H1 (cell line): ENCODE results near the gene TRIM7. TPM values are rescaled to one million over a fixed set of nuclear protein-coding genes. Genes with fewer than 3 reads are reported as not detected.
A peak's percentile ranks its signal among the peaks of the same experiment; 100 is the strongest.

Experiments used
- CTCF ChIA-PET: fragments of 300-600 bp; sonication (Branson Sonifier 250); formaldehyde crosslinking; loops from one replicate; lab custom pipeline; 2021; ENCODE audit not compliant: partially characterized antibody; lab: Charles Lee
- POLR2A ChIA-PET: fragments of 300-600 bp; sonication (Branson Sonifier 250); formaldehyde crosslinking; loops from one replicate; lab custom pipeline; 2021; ENCODE audit warnings: inconsistent platforms; ENCODE audit not compliant: partially characterized antibody; lab: Charles Lee
- DNase-seq, 2 experiments: peaks; one replicate each; pipeline versions ENCODE4 v3.0.0 to v3.0.0-alpha.2; 2010 to 2022; ENCODE audit warnings: low spot score in 2 of 2, low read depth in 1 of 2, mixed read lengths in 1 of 2
- FAIRE-seq: peaks from 2 replicates; lab custom pipeline; 2011; peaks lifted over from hg19 to GRCh38; lab: Jason Lieb, UNC
- H2AFZ ChIP-seq: 2 replicates; pipeline ENCODE4 v1.8.1; 2012; ENCODE audit warnings: low read length, inconsistent platforms
- H2AK5ac ChIP-seq: 2 replicates; pipeline ENCODE4 v1.6.1; 2013; ENCODE audit warnings: low read depth, low read length
- H2BK120ac ChIP-seq: replicated peaks from 2 replicates; pipeline ENCODE3; 2013; ENCODE audit warnings: low read depth, low read length, inconsistent platforms
- H2BK12ac ChIP-seq: 2 replicates; pipeline ENCODE4 v1.6.1; 2013; ENCODE audit warnings: low read depth, low read length
- H2BK15ac ChIP-seq: 2 replicates; pipeline ENCODE4 v1.6.1; 2013; ENCODE audit warnings: low read length
- H2BK20ac ChIP-seq: 2 replicates; pipeline ENCODE4 v1.6.1; 2013; ENCODE audit warnings: low read length
- H2BK5ac ChIP-seq: 2 replicates; pipeline ENCODE4 v1.6.1; 2013; ENCODE audit warnings: low read depth, low read length
- H3K14ac ChIP-seq: 2 replicates; pipeline ENCODE4 v1.6.1; 2013; ENCODE audit warnings: inconsistent platforms; ENCODE audit not compliant: insufficient read length
- H3K18ac ChIP-seq: 2 replicates; pipeline ENCODE4 v1.6.1; 2013; ENCODE audit warnings: low read length; ENCODE audit errors: extremely low read depth
- H3K23ac ChIP-seq: 2 replicates; pipeline ENCODE4 v1.6.1; 2013; ENCODE audit warnings: inconsistent platforms; ENCODE audit not compliant: insufficient read length
- H3K23me2 ChIP-seq: 2 replicates; pipeline ENCODE4 v1.6.1; 2013; ENCODE audit warnings: low read depth, low read length
- H3K27ac ChIP-seq: 2 replicates; pipeline ENCODE4 v1.6.1; 2011; ENCODE audit warnings: low read depth, low read length, inconsistent platforms
- H3K27me3 ChIP-seq, 4 experiments: replicated peaks in 1 of 4; 1 replicate in 1 of 4; 2 replicates in 3 of 4; pipeline versions ENCODE4 v1.6.1 to v1.8.1; 2011 to 2013; ENCODE audit warnings: low read length in 3 of 4, mild to moderate bottlenecking in 3 of 4, inconsistent platforms in 2 of 4, mixed read lengths in 2 of 4, moderate library complexity in 1 of 4; ENCODE audit not compliant: control insufficient read depth in 3 of 4, insufficient read depth in 3 of 4; ENCODE audit errors: extremely low read depth in 1 of 4
- H3K36me3 ChIP-seq, 4 experiments: 2 replicates each; pipeline versions ENCODE4 v1.6.1 to v1.8.1; 2011 to 2013; ENCODE audit warnings: mild to moderate bottlenecking in 4 of 4, low read length in 3 of 4, moderate library complexity in 2 of 4, control low read depth in 1 of 4, inconsistent platforms in 1 of 4; ENCODE audit not compliant: insufficient read depth in 4 of 4, control insufficient read depth in 2 of 4
- H3K4ac ChIP-seq: replicated peaks from 2 replicates; pipeline ENCODE3; 2013; ENCODE audit warnings: low read length, low read depth, mixed read lengths, inconsistent platforms; ENCODE audit not compliant: insufficient read length
- H3K4me1 ChIP-seq, 4 experiments: replicated peaks in 1 of 4; 1 replicate in 1 of 4; 2 replicates in 3 of 4; pipeline versions ENCODE4 v1.6.1 to v1.8.1; 2011 to 2013; ENCODE audit warnings: low read length in 3 of 4, inconsistent platforms in 2 of 4, mixed read lengths in 1 of 4; ENCODE audit not compliant: insufficient read depth in 4 of 4, control insufficient read depth in 3 of 4
- H3K4me2 ChIP-seq, 2 experiments: 2 replicates each; pipeline versions ENCODE4 v1.6.1 to v1.8.1; 2011 to 2013; ENCODE audit warnings: low read depth in 2 of 2, low read length in 2 of 2, control low read depth in 1 of 2, inconsistent platforms in 1 of 2, mild to moderate bottlenecking in 1 of 2; ENCODE audit not compliant: insufficient read depth in 1 of 2
- H3K4me3 ChIP-seq, 4 experiments: fragments of 200-600, 300-600 bp in 1 of 4; sonication (generic), shearing (Covaris generic), sonication (Bioruptor Twin) in 1 of 4; 2 replicates each; pipeline versions ENCODE4 v1.5.1 to v1.8.1; 2011 to 2016; ENCODE audit warnings: low read length in 4 of 4, low read depth in 3 of 4, control low read depth in 2 of 4, inconsistent platforms in 2 of 4, mild to moderate bottlenecking in 2 of 4, mixed read lengths in 1 of 4, moderate library complexity in 1 of 4; ENCODE audit not compliant: insufficient read depth in 2 of 4; ENCODE audit errors: extremely low read depth in 1 of 4
- H3K56ac ChIP-seq: replicated peaks from 2 replicates; pipeline ENCODE3; 2013; ENCODE audit warnings: low read depth, mild to moderate bottlenecking, mixed read lengths, low read length, inconsistent platforms; ENCODE audit not compliant: insufficient read length
- H3K79me1 ChIP-seq: 2 replicates; pipeline ENCODE4 v1.6.1; 2013; ENCODE audit warnings: low read depth, low read length, control low read depth
- H3K79me2 ChIP-seq, 2 experiments: 2 replicates each; pipeline versions ENCODE4 v1.6.1 to v1.8.1; 2012 to 2013; ENCODE audit warnings: low read length in 2 of 2, mild to moderate bottlenecking in 2 of 2, inconsistent platforms in 1 of 2; ENCODE audit not compliant: insufficient read depth in 2 of 2, control insufficient read depth in 1 of 2
- H3K9ac ChIP-seq, 4 experiments: replicated peaks in 1 of 4; 1 replicate in 1 of 4; 2 replicates in 3 of 4; pipeline versions ENCODE4 v1.6.1 to v1.8.1; 2011 to 2013; ENCODE audit warnings: low read depth in 3 of 4, low read length in 3 of 4, control low read depth in 2 of 4, mild to moderate bottlenecking in 2 of 4, moderate library complexity in 2 of 4, inconsistent platforms in 1 of 4; ENCODE audit errors: extremely low read depth in 1 of 4
- H3K9me3 ChIP-seq, 2 experiments: 2 replicates each; pipeline versions ENCODE4 v1.6.1 to v1.8.1; 2012 to 2013; ENCODE audit warnings: mild to moderate bottlenecking in 2 of 2, moderate library complexity in 2 of 2, control low read depth in 1 of 2, inconsistent platforms in 1 of 2, low read depth in 1 of 2, low read length in 1 of 2, mixed read lengths in 1 of 2; ENCODE audit not compliant: insufficient read depth in 2 of 2
- H4K20me1 ChIP-seq, 2 experiments: replicated peaks in 1 of 2; 2 replicates each; pipeline versions ENCODE3 to v1.8.1; 2011 to 2013; ENCODE audit warnings: inconsistent platforms in 2 of 2, low read length in 2 of 2, mild to moderate bottlenecking in 1 of 2; ENCODE audit not compliant: insufficient read depth in 2 of 2, control insufficient read depth in 1 of 2
- H4K5ac ChIP-seq: 2 replicates; pipeline ENCODE4 v1.6.1; 2013; ENCODE audit warnings: low read length, low read depth, mixed read lengths, inconsistent platforms; ENCODE audit not compliant: insufficient read length
- H4K8ac ChIP-seq: 2 replicates; pipeline ENCODE4 v1.8.0; 2013; ENCODE audit warnings: mild to moderate bottlenecking, moderate library complexity, low read length, inconsistent platforms; ENCODE audit not compliant: insufficient read depth; ENCODE audit errors: extremely low read depth
- H4K91ac ChIP-seq: replicated peaks from 2 replicates; pipeline ENCODE3; 2013; ENCODE audit warnings: low read length, mixed read lengths, inconsistent platforms; ENCODE audit not compliant: insufficient read length
- EGR1 ChIP-seq: IDR thresholded peaks from 2 replicates; pipeline ENCODE4 v1.6.1; 2011; ENCODE audit warnings: low read depth, low read length, borderline replicate concordance
- EP300 ChIP-seq, 2 experiments: IDR thresholded peaks; 1 replicate in 1 of 2; 2 replicates in 1 of 2; pipeline ENCODE4 v1.6.1; 2011 to 2012; ENCODE audit warnings: low read depth in 2 of 2, low read length in 2 of 2, mild to moderate bottlenecking in 2 of 2, borderline replicate concordance in 1 of 2, inconsistent platforms in 1 of 2, moderate library complexity in 1 of 2
- HDAC2 ChIP-seq, 2 experiments: fragments of 300-600 bp in 1 of 2; sonication (generic) in 1 of 2; IDR thresholded peaks; 2 replicates each; pipeline ENCODE4 v1.6.1; 2011 to 2012; ENCODE audit warnings: low read depth in 2 of 2, low read length in 2 of 2, mild to moderate bottlenecking in 2 of 2, moderate library complexity in 2 of 2, borderline replicate concordance in 1 of 2, inconsistent platforms in 1 of 2
- POLR2A ChIP-seq, 2 experiments: IDR thresholded peaks; 1 replicate in 1 of 2; 2 replicates in 1 of 2; pipeline ENCODE4 v1.6.1; 2011; ENCODE audit warnings: low read depth in 2 of 2, low read length in 2 of 2, mild to moderate bottlenecking in 2 of 2; ENCODE audit errors: control extremely low read depth in 1 of 2
- RNF2 ChIP-seq: fragments of 200-900, 300-1000 bp; sonication (generic); IDR thresholded peaks from 2 replicates; pipeline ENCODE4 v1.7.1; 2016; ENCODE audit warnings: borderline replicate concordance, low read depth, mild to moderate bottlenecking, antibody characterized with exemption, low read length; ENCODE audit not compliant: poor library complexity, severe bottlenecking; ENCODE audit errors: missing control alignments
- SIN3A ChIP-seq, 2 experiments: IDR thresholded peaks in 1 of 2; conservative IDR thresholded peaks in 1 of 2; 2 replicates each; pipeline ENCODE4 v1.6.1; 2011 to 2012; ENCODE audit warnings: low read length in 2 of 2, improper control_type of control experiment in 1 of 2, low read depth in 1 of 2, mild to moderate bottlenecking in 1 of 2
- TCF12 ChIP-seq: IDR thresholded peaks from 2 replicates; pipeline ENCODE4 v1.6.1; 2011; ENCODE audit warnings: low read depth, mild to moderate bottlenecking, low read length
- WGBS, 2 experiments: shearing (Covaris generic) in 1 of 2; methylation state at CpG; one replicate each; pipeline versions ENCODE4 v1.1.6 to v1.1.7; 2013 to 2015; ENCODE audit warnings: low lambda C conversion rate in 2 of 2, mixed read lengths in 2 of 2, inconsistent platforms in 1 of 2, low coverage in 1 of 2, missing lambda C conversion rate in 1 of 2; ENCODE audit not compliant: insufficient replicate concordance in 2 of 2, insufficient coverage in 1 of 2, insufficient read length in 1 of 2; ENCODE audit errors: extremely low coverage in 1 of 2, missing lambda C conversion rate in 1 of 2; 5-methylcytosine and 5-hydroxymethylcytosine counted together
- polyA plus RNA-seq, 7 experiments: library from polyadenylated mRNA; depleted of rRNA in 3 of 7; stranded (reverse) in 5 of 7; unstranded in 2 of 7; fragments of >200 nt in 5 of 7; fragments of 200-250 nt in 2 of 7; gene quantifications; 1 replicate in 5 of 7; 2 replicates in 1 of 7; 4 replicates in 1 of 7; pipeline versions ENCODE4 v1.2.1 to v1.2.3, GENCODE V29; 2011 to 2013; ENCODE audit warnings: missing spikeins in 2 of 7, mixed read lengths in 2 of 7
- total RNA-seq: library from RNA; stranded (reverse); fragmentation: NEBNext Ultra II Directional; extraction: Animal tissue kit (Norgen Biotek cat#: 25700); gene quantifications from 2 replicates; pipeline ENCODE4 v1.2.1, GENCODE V29; 2021
- TF ChIP-seq, protein P1 (sequence below): IDR thresholded peaks from 2 replicates; pipeline ENCODE4 v1.6.1; 2011; ENCODE audit warnings: low read depth, mild to moderate bottlenecking, low read length; ENCODE audit not compliant: insufficient read depth

TRIM7 gene
- total and polyA plus RNA-seq, 2 of the 8 experiments (the other 6 are each of a cell fraction or from before 2014, with no cell fraction given), result 0.36 to 0.47 TPM

DNA sequence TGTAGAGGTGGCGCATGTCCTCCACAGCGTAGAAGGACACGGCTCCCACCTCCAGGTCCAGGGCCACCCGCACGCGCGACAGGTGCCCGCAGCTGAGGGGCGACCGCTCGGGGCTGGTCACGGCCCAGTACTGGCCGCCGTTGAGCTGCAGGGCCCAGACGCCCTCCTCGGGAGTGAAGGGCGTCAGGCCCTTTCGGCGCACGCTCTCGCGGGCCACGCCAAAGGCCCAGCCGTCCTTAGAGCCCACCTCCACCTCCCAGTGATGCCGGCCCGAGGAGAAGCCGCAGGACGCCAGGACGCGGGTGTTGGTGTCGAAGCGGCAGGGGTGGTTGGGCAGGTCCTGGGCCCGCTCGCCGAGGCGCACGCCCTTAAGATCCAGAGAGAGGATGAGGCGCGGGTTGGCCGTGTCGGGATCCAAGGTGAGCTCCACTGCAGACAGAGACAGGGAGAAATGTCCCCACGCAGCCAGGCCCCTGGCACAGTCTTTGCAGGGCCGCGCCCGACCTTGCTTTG is 9.7 kb downstream of the TRIM7 start:
- Histone ChIP-seq H3K27me3 (peaks cover 9 to 36% (median 21%) of the 10 kb centered on the region in 4 experiments), H2BK20ac (no peak overlapping the region), H3K56ac (no peak overlapping the region), H4K5ac (no peak overlapping the region), H3K9me3 (no peaks in the 10 kb centered on the region)
- FAIRE-seq, result no peak
- WGBS, 2 experiments, result 91% methylated on average over 42 of the region's 45 CpGs; no CpG with 5 or more reads in 1 of the 2 experiments
- TF ChIP-seq, protein P1, sequence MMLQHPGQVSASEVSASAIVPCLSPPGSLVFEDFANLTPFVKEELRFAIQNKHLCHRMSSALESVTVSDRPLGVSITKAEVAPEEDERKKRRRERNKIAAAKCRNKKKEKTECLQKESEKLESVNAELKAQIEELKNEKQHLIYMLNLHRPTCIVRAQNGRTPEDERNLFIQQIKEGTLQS, result no peak
- TF ChIP-seq EGR1 (no peak), POLR2A (IDR thresholded peaks at IDR 0.05; ENCODE audit: control extremely low read depth in 1 of 2, low read depth in 2 of 2, low read length in 2 of 2) (no peak), TCF12 (no peak), RNF2 (no peak), SIN3A (conservative IDR thresholded peaks at IDR 0.05 in 1 of 2, IDR thresholded peaks at IDR 0.05 in 1 of 2; ENCODE audit: low read depth in 1 of 2, low read length in 2 of 2) (no peak), HDAC2 (IDR thresholded peaks at IDR 0.05; ENCODE audit: borderline replicate concordance in 1 of 2, low read depth in 2 of 2, low read length in 2 of 2) (no peak), EP300 (IDR thresholded peaks at IDR 0.05; ENCODE audit: borderline replicate concordance in 1 of 2, low read depth in 2 of 2, low read length in 2 of 2) (no peak)
- TF ChIP-seq, all 59 proteins: peak for 0
- Histone ChIP-seq H3K36me3 (no peaks in the 10 kb centered on the region), H2BK12ac (no peak overlapping the region), H3K27ac (no peak overlapping the region), H3K4me3 (no peak overlapping the region), H3K79me1 (no peaks in the 10 kb centered on the region), H3K79me2 (no peaks in the 10 kb centered on the region), H4K20me1 (peaks cover 2 to 4% of the 10 kb centered on the region in 2 experiments), H3K23me2 (peaks cover 15% of the 10 kb centered on the region), H2AFZ (no peak overlapping the region), H3K14ac (no peak overlapping the region), H4K91ac (no peak overlapping the region), H2BK120ac (no peak overlapping the region), H3K23ac (no peak overlapping the region), H3K4me1 (peaks cover 9 to 27% (median 17%) of the 10 kb centered on the region in 4 experiments), H3K4me2 (no peak overlapping the region), H2BK15ac (no peak overlapping the region), H3K18ac (no peak overlapping the region), H3K9ac (no peak overlapping the region), H3K4ac (no peak overlapping the region), H4K8ac (peak overlapping the region; percentile 3), H2BK5ac (no peak overlapping the region), H2AK5ac (no peak overlapping the region)
- ChIA-PET POLR2A (interaction anchor here (0.8 to 11.9 kb wide), 6 partner anchors 9 to 51 kb away, joined by 3 to 90 read pairs (median 4); partner anchors contain the start of genes RACK1 and TRIM7), CTCF (interaction anchor here (1.5 to 12.3 kb wide), 5 partner anchors 10 to 71 kb away, joined by 3 to 197 read pairs (median 9); partner anchors contain the start of genes RACK1 and TRIM7)
- DNase-seq, result no peak
